K562 (cell line): ENCODE measurements around the gene CGB3. TPM values are rescaled to one million over a fixed set of nuclear protein-coding genes. Genes with fewer than 3 reads are reported as not detected.
A peak's percentile ranks its signal among the peaks of the same experiment; 100 is the strongest.

Source experiments
- ATAC-seq: fragments of 200-7000 bp; cut with Tn5 transposase; 3 replicates; pipeline ENCODE4 v1.9.1; 2020; ENCODE audit warnings: moderate library complexity
- BruUV-seq: library from RNA; stranded (reverse); fragments of 400-500 nt; replicated peaks from 2 replicates; lab custom pipeline; 2021; lab: Mats Ljungman, UMichigan
- CTCF ChIA-PET: fragments of 300-600 bp; formaldehyde crosslinking; extraction: SDS; loops from one replicate; lab custom pipeline; 2021; ENCODE audit warnings: low intra/inter-chr PET ratio; lab: Yijun Ruan, JAX
- POLR2A ChIA-PET: fragments of 300-600, 350-650 bp; sonication (Branson Sonifier 250); formaldehyde crosslinking; extraction: SDS; loops from one replicate; lab custom pipeline; 2021; ENCODE audit warnings: antibody characterized with exemption, inconsistent platforms; lab: Yijun Ruan, JAX
- DNase-seq, 4 experiments: peaks; one replicate each; pipeline versions ENCODE4 v3.0.0 to v3.0.0-alpha.2; 2011 to 2018; ENCODE audit warnings: low spot score in 3 of 4, mixed read lengths in 3 of 4; ENCODE audit errors: extremely low read depth in 1 of 4
- FAIRE-seq: peaks from 2 replicates; lab custom pipeline; 2011; peaks lifted over from hg19 to GRCh38; lab: Jason Lieb, UNC
- H2AFZ ChIP-seq: 2 replicates; pipeline ENCODE4 v1.6.0; 2011; ENCODE audit warnings: low read depth, low read length, control low read depth, inconsistent platforms
- H3K27ac ChIP-seq: fragments of 200-600 bp; 3 replicates; pipeline ENCODE4 v1.8.0; 2011; ENCODE audit warnings: low read depth, mild to moderate bottlenecking, control low read depth, inconsistent platforms, low read length, moderate library complexity, mixed read lengths; ENCODE audit errors: extremely low read depth
- H3K27me3 ChIP-seq, 2 experiments: fragments of 300-600 bp in 1 of 2; 2 replicates in 1 of 2; 3 replicates in 1 of 2; pipeline versions ENCODE4 v1.6.0 to v1.8.0; 2011; ENCODE audit warnings: inconsistent platforms in 2 of 2, low read length in 2 of 2, mild to moderate bottlenecking in 1 of 2, mixed read lengths in 1 of 2, moderate library complexity in 1 of 2; ENCODE audit not compliant: control insufficient read depth in 2 of 2, insufficient read depth in 2 of 2
- H3K36me3 ChIP-seq: fragments of 300-600 bp; 3 replicates; pipeline ENCODE4 v1.8.0; 2011; ENCODE audit warnings: mild to moderate bottlenecking, low read length, inconsistent platforms; ENCODE audit not compliant: control insufficient read depth, insufficient read depth
- H3K4me1 ChIP-seq, 2 experiments: fragments of 200-600 bp in 1 of 2; replicated peaks in 1 of 2; 2 replicates in 1 of 2; 3 replicates in 1 of 2; pipeline versions ENCODE4 v1.5.1 to v1.8.0; 2011; ENCODE audit warnings: inconsistent platforms in 2 of 2, low read length in 2 of 2, mild to moderate bottlenecking in 1 of 2, mixed read lengths in 1 of 2, moderate library complexity in 1 of 2; ENCODE audit not compliant: control insufficient read depth in 2 of 2, insufficient read depth in 2 of 2
- H3K4me2 ChIP-seq: 2 replicates; pipeline ENCODE4 v1.6.1; 2011; ENCODE audit warnings: low read length, control low read depth, inconsistent platforms, mixed read lengths; ENCODE audit not compliant: insufficient read depth
- H3K4me3 ChIP-seq: fragments of 200-600 bp; sonication (generic), shearing (Covaris generic); 2 replicates; pipeline ENCODE4 v1.5.1; 2016; ENCODE audit warnings: control low read depth, inconsistent platforms
- H3K79me2 ChIP-seq: fragments of 200-600 bp; 3 replicates; pipeline ENCODE4 v1.8.0; 2011; ENCODE audit warnings: low read length, inconsistent platforms; ENCODE audit not compliant: control insufficient read depth, insufficient read depth
- H3K9ac ChIP-seq, 2 experiments: 2 replicates each; pipeline versions ENCODE4 v1.6.0 to v1.6.1; 2011; ENCODE audit warnings: low read depth in 2 of 2, low read length in 2 of 2, control low read depth in 1 of 2, inconsistent platforms in 1 of 2, mild to moderate bottlenecking in 1 of 2, mixed read lengths in 1 of 2; ENCODE audit not compliant: insufficient read depth in 1 of 2
- H3K9me1 ChIP-seq: one replicate; pipeline ENCODE4 v1.6.0; 2011; ENCODE audit warnings: inconsistent platforms, mild to moderate bottlenecking, low read length, moderate library complexity; ENCODE audit not compliant: control insufficient read depth, insufficient read depth
- H3K9me3 ChIP-seq: replicated peaks from 2 replicates; pipeline ENCODE4 v1.5.1; 2011; ENCODE audit warnings: low read depth, low read length, inconsistent platforms; ENCODE audit not compliant: control insufficient read depth, insufficient read depth
- H4K20me1 ChIP-seq: replicated peaks from 2 replicates; pipeline ENCODE4 v1.6.1; 2011; ENCODE audit warnings: low read length, inconsistent platforms, mixed read lengths; ENCODE audit not compliant: control insufficient read depth, insufficient read depth
- KLF1 ChIP-seq: fragments of 450-650 bp; IDR thresholded peaks from 2 replicates; pipeline ENCODE4 v1.6.1; 2016; ENCODE audit warnings: missing genetic modification characterization, missing compliant biosample characterization
- NEUROD1 ChIP-seq: fragments of 150-350 bp; IDR thresholded peaks from 2 replicates; pipeline ENCODE4 v1.6.1; 2014; ENCODE audit warnings: borderline replicate concordance, low read length, low read depth; ENCODE audit not compliant: partially characterized antibody
- RBM17 ChIP-seq: fragments of 200-400 bp; formaldehyde crosslinking; IDR thresholded peaks from 2 replicates; pipeline ENCODE4 v1.6.1; 2017; ENCODE audit warnings: low read depth, mild to moderate bottlenecking, low read length, borderline replicate concordance
- SMARCA4 ChIP-seq: fragments of 450-650 bp; IDR thresholded peaks from 2 replicates; pipeline ENCODE4 v1.6.1; 2016
- TEAD4 ChIP-seq, 2 experiments: sonication (generic) in 1 of 2; formaldehyde crosslinking in 1 of 2; IDR thresholded peaks; 2 replicates each; pipeline versions ENCODE4 v1.6.1 to v1.8.0; 2012 to 2022; ENCODE audit warnings: borderline replicate concordance in 1 of 2, inconsistent platforms in 1 of 2, low read length in 1 of 2, mild to moderate bottlenecking in 1 of 2, missing genetic modification reagents in 1 of 2
- ZBTB7A ChIP-seq: IDR thresholded peaks from 2 replicates; pipeline ENCODE4 v1.6.1; 2011; ENCODE audit warnings: low read depth, mild to moderate bottlenecking, low read length, moderate library complexity, borderline replicate concordance; ENCODE audit not compliant: control insufficient read depth
- ZNF174 ChIP-seq: fragments of 250-450 bp; sonication (Bioruptor Pico); IDR thresholded peaks from 2 replicates; pipeline ENCODE4 v1.4.0; 2020; ENCODE audit warnings: mild to moderate bottlenecking
- ZNF23 ChIP-seq: fragments of 250-450 bp; sonication (Bioruptor Pico); IDR thresholded peaks from 2 replicates; pipeline ENCODE4 v1.4.0; 2020; ENCODE audit warnings: mild to moderate bottlenecking
- ZNF551 ChIP-seq: fragments of 250-450 bp; sonication (Bioruptor Pico); IDR thresholded peaks from 2 replicates; pipeline ENCODE4 v1.5.0; 2021; ENCODE audit warnings: mild to moderate bottlenecking, moderate library complexity
- WGBS: fragments of 100-300 bp; shearing (Covaris generic); methylation state at CpG from one replicate; pipeline ENCODE4 v1.1.6; 2016; ENCODE audit warnings: low coverage, mixed read lengths; ENCODE audit not compliant: insufficient coverage; ENCODE audit errors: missing lambda C conversion rate; 5-methylcytosine and 5-hydroxymethylcytosine counted together
- in situ Hi-C: fragments of 300-500 bp; cut with MboI; formaldehyde crosslinking; loops from 4 replicates; pipeline ENCODE4 v1.15.0; 2018; ENCODE audit warnings: inconsistent platforms, mixed read lengths
- intact Hi-C: fragments of 100-400 bp; cut with micrococcal nuclease; formaldehyde crosslinking; loops from 2 replicates; pipeline ENCODE4 v1.14.2; 2022
- polyA plus RNA-seq, 8 experiments: library from polyadenylated mRNA; depleted of rRNA in 4 of 8; stranded (reverse) in 5 of 8; unstranded in 3 of 8; fragments of >200 nt; fragmentation: Nextera tagmentation in 2 of 8; fragmentation: Illumina TruSeq in 1 of 8; extraction: Ambion mirVana in 2 of 8; extraction: Trizol in 1 of 8; gene quantifications; 2 replicates each; pipeline versions ENCODE4 v1.2.1 to v1.2.3, GENCODE V29; 2011 to 2014; ENCODE audit warnings: inconsistent platforms in 1 of 8, missing spikeins in 1 of 8
- total RNA-seq, 7 experiments: library from RNA; depleted of rRNA in 6 of 7; stranded (reverse); fragments of >200 nt in 6 of 7; fragmentation: Illumina TruSeq in 2 of 7; extraction: Trizol in 2 of 7; gene quantifications; 2 replicates each; pipeline versions ENCODE4 v1.2.1 to v1.2.3, GENCODE V29; 2011 to 2021; ENCODE audit warnings: low replicate concordance in 1 of 7
- TF ChIP-seq, protein P1 (sequence below), 3 experiments: IDR thresholded peaks in 2 of 3; conservative IDR thresholded peaks in 1 of 3; 2 replicates each; pipeline ENCODE4 v1.5.1; 2011 to 2012; ENCODE audit warnings: low read length in 3 of 3, mild to moderate bottlenecking in 3 of 3, control low read depth in 2 of 3, improper control_type of control experiment in 1 of 3, inconsistent platforms in 1 of 3, low read depth in 1 of 3, mixed read lengths in 1 of 3, moderate library complexity in 1 of 3; ENCODE audit not compliant: insufficient read depth in 2 of 3
- TF ChIP-seq, protein P2 (sequence below), 2 experiments: IDR thresholded peaks; 2 replicates each; pipeline ENCODE4 v1.6.1; 2012; ENCODE audit warnings: improper control_type of control experiment in 2 of 2, low read depth in 2 of 2, low read length in 2 of 2, borderline replicate concordance in 1 of 2
- TF ChIP-seq, protein P3 (sequence below), 2 experiments: fragments of 250-450 bp in 1 of 2; fragments of 450-650 bp in 1 of 2; sonication (Bioruptor Pico) in 1 of 2; IDR thresholded peaks; 2 replicates each; pipeline versions ENCODE4 v1.6.1 to v1.8.0; 2016 to 2021; ENCODE audit warnings: mild to moderate bottlenecking in 2 of 2, moderate library complexity in 2 of 2, missing compliant biosample characterization in 1 of 2, missing genetic modification characterization in 1 of 2

CGB3 gene
- total and polyA plus RNA-seq, 9 of the 15 experiments (the other 6 are each of a cell fraction or from before 2014, with no cell fraction given), result not detected

DNA sequence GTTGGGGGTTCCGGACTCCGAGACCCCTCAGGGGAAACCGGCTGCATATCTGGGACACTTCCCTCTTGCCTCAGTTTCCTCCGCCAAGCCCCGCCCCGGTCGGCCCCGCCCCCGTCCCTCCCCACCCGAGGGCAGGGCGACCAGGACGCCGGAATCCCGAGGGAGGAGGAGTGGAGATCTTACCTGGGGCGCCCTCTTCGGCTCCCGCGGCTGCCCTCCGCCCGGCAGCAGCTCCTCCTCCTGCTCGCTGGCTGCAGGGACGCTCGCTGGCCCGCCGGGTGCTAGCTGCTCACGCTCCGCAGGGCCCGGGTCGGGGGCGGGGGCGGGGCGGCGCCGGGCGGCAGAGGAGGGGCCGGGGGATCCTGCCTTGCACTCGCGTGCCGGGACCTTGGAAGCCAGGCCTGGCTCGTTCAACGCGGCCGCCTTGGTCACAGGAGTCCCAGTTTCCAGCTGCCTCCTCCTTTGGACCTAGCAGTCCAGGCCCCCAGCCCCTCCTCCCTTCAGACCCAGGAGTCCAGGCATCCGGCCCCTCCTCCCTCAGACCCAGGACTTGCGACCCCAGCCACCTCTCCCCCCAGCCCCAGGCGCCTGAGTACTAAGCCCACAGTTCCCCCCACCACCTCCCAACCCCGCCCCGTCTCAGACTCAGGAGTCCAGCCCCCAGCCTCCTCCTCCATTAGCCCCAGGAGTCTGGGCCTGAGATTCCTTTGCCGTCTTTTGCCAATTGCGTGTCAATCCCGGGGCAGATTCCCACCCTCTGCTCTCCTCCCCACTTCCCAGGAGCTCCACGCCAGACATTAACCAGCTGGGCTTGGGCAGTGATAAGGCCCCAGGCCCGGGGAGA, 40.9 kb upstream of the CGB3 start, which contains the start of gene NTF4:
Gene NTF4 (minus strand): TSS at position 51 of the 844 bp plus-strand sequence. CDS start 2,821 bp downstream, outside the sequence.
- DNase-seq, result peak; percentile 41 to 74 (median 60)
- H3K4me2 ChIP-seq, result no peak within 1 kb of the TSS
- TF ChIP-seq NEUROD1, result no peak
- no peak for TF ChIP-seq RBM17
- TF ChIP-seq ZNF551 (CRISPR knock-in tag), result no peak
- TF ChIP-seq, protein P1, sequence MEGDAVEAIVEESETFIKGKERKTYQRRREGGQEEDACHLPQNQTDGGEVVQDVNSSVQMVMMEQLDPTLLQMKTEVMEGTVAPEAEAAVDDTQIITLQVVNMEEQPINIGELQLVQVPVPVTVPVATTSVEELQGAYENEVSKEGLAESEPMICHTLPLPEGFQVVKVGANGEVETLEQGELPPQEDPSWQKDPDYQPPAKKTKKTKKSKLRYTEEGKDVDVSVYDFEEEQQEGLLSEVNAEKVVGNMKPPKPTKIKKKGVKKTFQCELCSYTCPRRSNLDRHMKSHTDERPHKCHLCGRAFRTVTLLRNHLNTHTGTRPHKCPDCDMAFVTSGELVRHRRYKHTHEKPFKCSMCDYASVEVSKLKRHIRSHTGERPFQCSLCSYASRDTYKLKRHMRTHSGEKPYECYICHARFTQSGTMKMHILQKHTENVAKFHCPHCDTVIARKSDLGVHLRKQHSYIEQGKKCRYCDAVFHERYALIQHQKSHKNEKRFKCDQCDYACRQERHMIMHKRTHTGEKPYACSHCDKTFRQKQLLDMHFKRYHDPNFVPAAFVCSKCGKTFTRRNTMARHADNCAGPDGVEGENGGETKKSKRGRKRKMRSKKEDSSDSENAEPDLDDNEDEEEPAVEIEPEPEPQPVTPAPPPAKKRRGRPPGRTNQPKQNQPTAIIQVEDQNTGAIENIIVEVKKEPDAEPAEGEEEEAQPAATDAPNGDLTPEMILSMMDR (IDR thresholded peaks at IDR 0.05 in 2 of 3, conservative IDR thresholded peaks at IDR 0.05 in 1 of 3; ENCODE audit: insufficient read depth in 2 of 3, low read depth in 1 of 3, low read length in 3 of 3), result peak in 1 of 3 experiments; percentile 16; a peak in 1 of 6 replicates
- TF ChIP-seq KLF1 (tag), result no peak
- TF ChIP-seq SMARCA4, result no peak
- no peak for TF ChIP-seq TEAD4 (IDR thresholded peaks at IDR 0.05; ENCODE audit: low read length)
- no peak for TF ChIP-seq TEAD4 (CRISPR knock-in tag; IDR thresholded peaks at IDR 0.05; ENCODE audit: borderline replicate concordance)
- TF ChIP-seq, protein P2, sequence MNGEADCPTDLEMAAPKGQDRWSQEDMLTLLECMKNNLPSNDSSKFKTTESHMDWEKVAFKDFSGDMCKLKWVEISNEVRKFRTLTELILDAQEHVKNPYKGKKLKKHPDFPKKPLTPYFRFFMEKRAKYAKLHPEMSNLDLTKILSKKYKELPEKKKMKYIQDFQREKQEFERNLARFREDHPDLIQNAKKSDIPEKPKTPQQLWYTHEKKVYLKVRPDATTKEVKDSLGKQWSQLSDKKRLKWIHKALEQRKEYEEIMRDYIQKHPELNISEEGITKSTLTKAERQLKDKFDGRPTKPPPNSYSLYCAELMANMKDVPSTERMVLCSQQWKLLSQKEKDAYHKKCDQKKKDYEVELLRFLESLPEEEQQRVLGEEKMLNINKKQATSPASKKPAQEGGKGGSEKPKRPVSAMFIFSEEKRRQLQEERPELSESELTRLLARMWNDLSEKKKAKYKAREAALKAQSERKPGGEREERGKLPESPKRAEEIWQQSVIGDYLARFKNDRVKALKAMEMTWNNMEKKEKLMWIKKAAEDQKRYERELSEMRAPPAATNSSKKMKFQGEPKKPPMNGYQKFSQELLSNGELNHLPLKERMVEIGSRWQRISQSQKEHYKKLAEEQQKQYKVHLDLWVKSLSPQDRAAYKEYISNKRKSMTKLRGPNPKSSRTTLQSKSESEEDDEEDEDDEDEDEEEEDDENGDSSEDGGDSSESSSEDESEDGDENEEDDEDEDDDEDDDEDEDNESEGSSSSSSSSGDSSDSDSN (IDR thresholded peaks at IDR 0.05; ENCODE audit: borderline replicate concordance in 1 of 2, low read depth in 2 of 2, low read length in 2 of 2), result 0 out of 4 replicates have a peak, but pooled peaks of 1 of the 2 experiments have one; percentile 72
- no peak for TF ChIP-seq ZNF23 (CRISPR knock-in tag)
- no peak for TF ChIP-seq ZNF174
- TF ChIP-seq ZBTB7A, result 0 out of 2 replicates have a peak, but pooled peaks have one; percentile 20
- TF ChIP-seq, protein P3, sequence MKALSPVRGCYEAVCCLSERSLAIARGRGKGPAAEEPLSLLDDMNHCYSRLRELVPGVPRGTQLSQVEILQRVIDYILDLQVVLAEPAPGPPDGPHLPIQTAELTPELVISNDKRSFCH (CRISPR knock-in tag; IDR thresholded peaks at IDR 0.05), result no peak
- TF ChIP-seq, protein P3 (tag; IDR thresholded peaks at IDR 0.05), result no peak

More for the DNA sequence above, 40.9 kb upstream of the CGB3 start, which contains the start of gene NTF4:
- Histone ChIP-seq H3K79me2 (no peaks in the 10 kb centered on the region), H2AFZ (no peak within 1 kb of the TSS), H3K27ac (no peak within 1 kb of the TSS), H3K9me1 (no peaks in the 10 kb centered on the region), H3K27me3 (peaks cover 26 to 61% of the 10 kb centered on the region in 2 experiments; a peak in 4 of 5 replicates), H3K9ac (peak within 1 kb of the TSS in 1 of 2 experiments; percentile 64; a peak in 2 of 4 replicates), H3K4me3 (no peak within 1 kb of the TSS), H3K36me3 (no peaks in the 10 kb centered on the region), H4K20me1 (no peaks in the 10 kb centered on the region), H3K4me1 (peaks cover 0 to 25% of the 10 kb centered on the region in 2 experiments; a peak in 4 of 5 replicates), H3K9me3 (no peaks in the 10 kb centered on the region)
- FAIRE-seq, result no peak
- intact Hi-C loops (no loop called here), in situ Hi-C loops (no loop called here)
- WGBS, result 3% methylated on average over 11 of the region's 53 CpGs
- peak; percentile 86 for ATAC-seq
- no TSS peak for BruUV-seq
- POLR2A ChIA-PET, result interaction anchor here (0.6 to 1.2 kb wide), 2 partner anchors 99 to 150 kb away, joined by 3 read pairs; partner anchors contain the start of gene FTL
- CTCF ChIA-PET, result interaction anchor here (0.7 kb wide), 1 partner anchor 148 kb away, joined by 8 read pairs; no protein-coding TSS in a partner anchor
